PC-9 (cell line): ENCODE measurements around the gene MTHFSD.

Source experiments
- EZH2 ChIP-seq: fragments of 200-600 bp; sonication (generic); IDR thresholded peaks from 2 replicates; pipeline ENCODE4 v1.8.0; 2017; ENCODE audit warnings: antibody characterized with exemption, low read depth
- TF ChIP-seq, protein P1 (sequence below): fragments of 200-600 bp; sonication (generic); conservative IDR thresholded peaks from 2 replicates; pipeline ENCODE4 v1.6.1; 2017; ENCODE audit warnings: mixed run types, antibody characterized with exemption, mild to moderate bottlenecking, moderate library complexity

GRCh38 chr16:86559802-86560305, 4.8 kb upstream of the MTHFSD start:
- TF ChIP-seq, protein P1, sequence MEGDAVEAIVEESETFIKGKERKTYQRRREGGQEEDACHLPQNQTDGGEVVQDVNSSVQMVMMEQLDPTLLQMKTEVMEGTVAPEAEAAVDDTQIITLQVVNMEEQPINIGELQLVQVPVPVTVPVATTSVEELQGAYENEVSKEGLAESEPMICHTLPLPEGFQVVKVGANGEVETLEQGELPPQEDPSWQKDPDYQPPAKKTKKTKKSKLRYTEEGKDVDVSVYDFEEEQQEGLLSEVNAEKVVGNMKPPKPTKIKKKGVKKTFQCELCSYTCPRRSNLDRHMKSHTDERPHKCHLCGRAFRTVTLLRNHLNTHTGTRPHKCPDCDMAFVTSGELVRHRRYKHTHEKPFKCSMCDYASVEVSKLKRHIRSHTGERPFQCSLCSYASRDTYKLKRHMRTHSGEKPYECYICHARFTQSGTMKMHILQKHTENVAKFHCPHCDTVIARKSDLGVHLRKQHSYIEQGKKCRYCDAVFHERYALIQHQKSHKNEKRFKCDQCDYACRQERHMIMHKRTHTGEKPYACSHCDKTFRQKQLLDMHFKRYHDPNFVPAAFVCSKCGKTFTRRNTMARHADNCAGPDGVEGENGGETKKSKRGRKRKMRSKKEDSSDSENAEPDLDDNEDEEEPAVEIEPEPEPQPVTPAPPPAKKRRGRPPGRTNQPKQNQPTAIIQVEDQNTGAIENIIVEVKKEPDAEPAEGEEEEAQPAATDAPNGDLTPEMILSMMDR: no peak
- no peak for TF ChIP-seq EZH2
